Chondrocyte (in vitro differentiated cells): ENCODE data around the gene CHST6. TPM values are rescaled to one million over a fixed set of nuclear protein-coding genes. Genes with fewer than 3 reads are reported as not detected.
"Not testable (repeated sequence)": the region's sequence is repeated elsewhere in the genome, so short reads cannot be mapped to it uniquely, and the experiment has no call there.

Experiments
- DNase-seq: peaks from one replicate; pipeline ENCODE4 v3.0.0; 2021; ENCODE audit warnings: mixed read lengths, low spot score
- H3K27ac Mint-ChIP-seq: one replicate; pipeline ENCODE4 v1.8.0; 2021; ENCODE audit warnings: mild to moderate bottlenecking, moderate library complexity, mixed read lengths; ENCODE audit not compliant: unreplicated experiment
- H3K27me3 Mint-ChIP-seq: 2 replicates; pipeline ENCODE4 v1.8.0; 2021; ENCODE audit warnings: low read depth, mixed read lengths
- H3K36me3 Mint-ChIP-seq: 2 replicates; pipeline ENCODE4 v1.8.0; 2021; ENCODE audit warnings: low read depth, mixed read lengths
- H3K4me1 Mint-ChIP-seq: 2 replicates; pipeline ENCODE4 v1.8.0; 2021; ENCODE audit warnings: low read depth, mild to moderate bottlenecking, mixed read lengths
- H3K4me3 Mint-ChIP-seq: one replicate; pipeline ENCODE4 v1.8.0; 2021; ENCODE audit warnings: mild to moderate bottlenecking, moderate library complexity, mixed read lengths; ENCODE audit not compliant: unreplicated experiment
- H3K9me3 Mint-ChIP-seq: 2 replicates; pipeline ENCODE4 v1.8.0; 2021; ENCODE audit warnings: low read depth, mixed read lengths
- CTCF ChIP-seq: fragments of 200-600 bp; sonication (generic); IDR thresholded peaks from 2 replicates; pipeline ENCODE4 v1.5.0; 2021; ENCODE audit warnings: antibody characterized with exemption, mild to moderate bottlenecking, moderate library complexity
- total RNA-seq: library from RNA; stranded (reverse); gene quantifications from 3 replicates; pipeline ENCODE4 v1.2.1, GENCODE V29; 2021

CHST6 gene
- total RNA-seq, 1 donor from 2014 or later, result 7.1 TPM

GRCh38 chr16:75457485-75458021, 37.7 kb downstream of the CHST6 start:
- no peak overlapping the region for H3K4me3 Mint-ChIP-seq
- H3K4me1 Mint-ChIP-seq, result peaks cover 40% of the 10 kb centered on the region
- no peak for TF ChIP-seq CTCF
- H3K36me3 Mint-ChIP-seq, result peaks cover 2% of the 10 kb centered on the region
- DNase-seq, result peak; percentile 27
- H3K27ac Mint-ChIP-seq, result no peak overlapping the region
- no peaks in the 10 kb centered on the region for H3K9me3 Mint-ChIP-seq
- H3K27me3 Mint-ChIP-seq, result no peaks in the 10 kb centered on the region

GRCh38 chr16:75456971-75457370, 38.3 kb downstream of the CHST6 start:
- H3K4me1 Mint-ChIP-seq, result peaks cover 37% of the 10 kb centered on the region
- no peak overlapping the region for H3K27ac Mint-ChIP-seq
- H3K9me3 Mint-ChIP-seq, result no peaks in the 10 kb centered on the region
- no peaks in the 10 kb centered on the region for H3K27me3 Mint-ChIP-seq
- peak; percentile 10 for DNase-seq
- peaks cover 2% of the 10 kb centered on the region for H3K36me3 Mint-ChIP-seq
- TF ChIP-seq CTCF, result no peak
- H3K4me3 Mint-ChIP-seq, result no peak overlapping the region

- not testable (repeated sequence) for H3K36me3 Mint-ChIP-seq, H3K27ac Mint-ChIP-seq, H3K27me3 Mint-ChIP-seq, H3K4me3 Mint-ChIP-seq, H3K9me3 Mint-ChIP-seq
- DNase-seq, result peak; percentile 44
- peaks cover 32% of the 10 kb centered on the region for H3K4me1 Mint-ChIP-seq
Measured at GRCh38 chr16:75456486-75456885, 38.8 kb downstream of the CHST6 start.

- DNase-seq, result peak; percentile 13
- Mint-ChIP-seq H3K4me3 (no peak overlapping the region), H3K36me3 (peaks cover 5% of the 10 kb centered on the region), H3K9me3 (no peaks in the 10 kb centered on the region), H3K4me1 (peaks cover 26% of the 10 kb centered on the region), H3K27me3 (no peaks in the 10 kb centered on the region), H3K27ac (no peak overlapping the region)
- no peak for TF ChIP-seq CTCF
Measured at GRCh38 chr16:75455677-75456076, 39.6 kb downstream of the CHST6 start.

GRCh38 chr16:75452464-75453190, 42.6 kb downstream of the CHST6 start:
- no peak overlapping the region for H3K4me3 Mint-ChIP-seq
- TF ChIP-seq CTCF, result no peak
- peak; percentile 35 for DNase-seq

GRCh38 chr16:75446416-75446815, 48.8 kb downstream of the CHST6 start:
- Mint-ChIP-seq H3K4me3 (no peak overlapping the region), H3K4me1 (peaks cover 5% of the 10 kb centered on the region), H3K27ac (no peak overlapping the region), H3K9me3 (no peaks in the 10 kb centered on the region), H3K27me3 (no peaks in the 10 kb centered on the region), H3K36me3 (peaks cover 5% of the 10 kb centered on the region)
- TF ChIP-seq CTCF, result no peak
- no peak for DNase-seq

More at GRCh38 chr16:75452464-75453190, 42.6 kb downstream of the CHST6 start:
- Mint-ChIP-seq H3K4me1 (peaks cover 18% of the 10 kb centered on the region), H3K36me3 (peaks cover 3% of the 10 kb centered on the region), H3K27ac (no peak overlapping the region), H3K27me3 (no peaks in the 10 kb centered on the region), H3K9me3 (no peaks in the 10 kb centered on the region)
